Right kidney (tissue), 1 donor: ENCODE results near the gene TMBIM1.
"Not testable (repeated sequence)": the region's sequence is repeated elsewhere in the genome, so short reads cannot be mapped to it uniquely, and the experiment has no call there.

Source experiments
- DNase-seq: peaks from one replicate; pipeline ENCODE4 v3.0.0-alpha.2; 2016

TMBIM1 gene

DNA sequence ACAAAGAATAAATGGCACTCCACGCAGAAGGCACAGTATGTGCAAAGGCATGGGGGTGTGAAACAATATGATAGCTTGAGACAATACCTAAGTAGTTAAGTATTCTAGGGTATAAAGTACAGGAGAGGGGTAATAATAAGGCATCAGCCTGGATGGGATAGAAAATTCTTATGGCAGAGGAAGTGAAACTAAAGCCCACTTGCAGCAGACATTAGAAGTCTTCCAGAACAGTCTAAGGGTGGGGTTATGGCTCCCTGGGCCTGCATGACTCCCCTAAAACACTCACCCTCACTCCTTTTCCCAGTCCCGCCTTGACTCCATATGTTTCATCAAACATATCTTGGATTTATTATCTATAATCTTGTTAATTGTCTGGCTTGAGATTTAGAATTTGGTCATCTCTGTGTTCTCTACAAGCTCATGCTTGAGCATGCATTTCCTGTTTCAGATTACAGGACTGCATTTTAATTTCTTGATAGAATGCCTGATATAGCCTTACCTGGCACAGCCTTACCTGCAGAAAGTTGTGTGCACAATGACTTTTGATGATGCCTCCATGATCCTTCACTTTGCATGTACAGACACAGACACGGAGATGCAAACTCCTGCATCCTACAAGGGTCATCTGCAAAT lies 28.5 kb upstream of the TMBIM1 start:
- no peak for DNase-seq

DNA sequence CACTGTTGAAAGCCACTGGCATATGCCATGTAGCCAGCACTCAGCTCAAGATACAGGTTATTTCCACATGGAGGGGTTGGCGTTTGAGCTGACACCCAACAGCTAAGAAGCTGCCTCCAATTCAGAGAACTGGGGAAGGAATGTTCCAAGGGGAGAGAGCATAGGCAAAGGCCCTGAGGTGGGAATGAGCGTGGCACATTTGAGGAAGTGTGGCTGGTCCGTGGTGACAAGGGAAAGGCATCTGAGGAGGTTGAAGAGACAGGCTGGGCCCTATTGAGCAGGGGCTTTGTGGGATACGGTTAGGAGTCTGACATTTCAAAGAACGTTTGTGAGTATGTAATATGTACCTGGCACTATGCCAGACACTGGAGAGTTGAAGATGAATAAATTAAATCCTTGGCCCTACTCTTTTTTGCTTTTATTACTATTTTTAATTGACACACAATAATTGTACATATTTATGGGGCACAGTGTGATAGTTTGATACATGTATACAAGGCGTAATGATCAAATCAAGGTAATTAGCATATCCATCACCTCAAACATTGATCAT lies 27.6 kb upstream of the TMBIM1 start:
- no peak for DNase-seq

DNA sequence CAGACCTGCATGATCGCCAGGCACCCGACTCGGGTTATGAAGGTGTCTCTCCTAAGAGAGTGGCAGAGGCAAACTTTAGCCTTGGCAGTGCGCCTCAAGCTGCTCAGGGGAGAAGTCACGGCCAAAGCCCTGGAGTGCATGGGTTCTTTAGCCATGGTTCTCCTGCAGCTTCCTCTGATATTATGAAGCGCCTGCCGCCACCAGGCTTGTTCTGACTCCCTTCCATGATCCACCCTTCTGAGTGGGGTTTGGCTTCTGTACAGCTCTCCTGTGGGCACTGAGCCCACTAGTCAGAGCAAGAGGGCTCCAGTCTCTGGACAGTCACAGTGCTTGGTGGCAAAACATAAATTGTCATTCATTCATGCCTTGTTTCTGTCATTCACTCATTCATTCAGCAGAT lies 25.9 kb upstream of the TMBIM1 start:
- no peak for DNase-seq

DNA sequence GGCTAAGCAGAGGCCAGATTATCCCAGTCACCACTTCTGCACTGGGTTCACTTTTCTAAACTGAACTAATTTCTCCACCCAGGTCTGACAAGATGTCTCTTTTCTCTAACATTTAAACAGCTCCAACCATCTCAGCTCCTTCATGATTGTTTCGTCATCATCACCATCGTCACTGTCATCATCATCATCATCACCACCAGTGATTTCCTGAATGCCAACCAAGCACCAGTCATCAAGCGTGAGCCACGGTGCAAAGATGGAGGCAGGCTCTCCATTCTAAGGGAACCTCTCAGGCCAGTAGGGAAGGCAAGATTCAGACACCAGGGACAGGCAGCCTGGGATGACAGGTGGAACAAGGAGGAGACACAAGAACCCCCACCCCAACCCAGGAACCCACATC lies 25.5 kb upstream of the TMBIM1 start:
- no peak for DNase-seq

GRCh38 chr2:218317303-218317630 lies 25.0 kb upstream of the TMBIM1 start:
- DNase-seq = no peak

DNA sequence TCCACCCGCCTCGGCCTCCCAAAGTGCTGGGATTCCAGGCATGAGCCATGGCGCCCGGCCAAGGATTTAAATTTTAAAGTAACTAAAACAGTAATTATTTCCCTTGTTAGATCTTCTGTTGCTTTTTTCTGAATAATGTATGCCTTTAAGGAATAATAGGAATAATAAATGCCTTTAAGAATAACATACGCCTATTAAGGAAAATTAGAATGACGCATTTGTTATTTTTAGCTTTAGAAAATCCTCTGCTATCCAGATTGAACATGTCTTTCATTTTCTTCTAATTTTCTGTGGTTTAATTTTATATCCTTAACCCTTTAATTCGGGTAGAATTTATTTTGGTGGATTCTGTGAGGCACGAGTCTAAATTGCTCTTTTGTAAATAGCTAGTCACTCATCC lies 23.1 kb upstream of the TMBIM1 start:
- DNase-seq = no peak

- not testable (repeated sequence) for DNase-seq
These were observed 22.5 kb upstream of the TMBIM1 start for GRCh38 chr2:218314764-218315163.

DNA sequence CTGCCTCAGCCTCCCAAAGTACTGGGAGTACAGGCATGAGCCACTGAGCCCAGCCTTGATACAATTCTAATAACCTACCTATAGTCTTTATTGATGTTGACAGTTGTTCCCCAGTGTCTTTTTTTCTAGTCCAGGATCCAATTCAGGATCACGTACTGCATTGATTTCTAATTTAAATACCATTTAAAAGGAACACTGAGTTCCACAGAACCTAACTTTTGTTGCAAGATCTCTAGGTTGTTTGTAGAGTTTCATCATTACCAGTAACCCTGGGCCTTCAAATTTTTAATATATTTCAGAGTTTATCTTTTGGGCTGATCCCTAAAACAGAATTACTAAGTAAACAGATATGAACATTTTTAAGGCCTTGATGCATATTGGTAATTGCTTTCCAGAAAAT lies 21.1 kb upstream of the TMBIM1 start:
- no peak for DNase-seq

- DNase-seq = no peak
These were observed 20.0 kb upstream of the TMBIM1 start for GRCh38 chr2:218312267-218312756.

DNA sequence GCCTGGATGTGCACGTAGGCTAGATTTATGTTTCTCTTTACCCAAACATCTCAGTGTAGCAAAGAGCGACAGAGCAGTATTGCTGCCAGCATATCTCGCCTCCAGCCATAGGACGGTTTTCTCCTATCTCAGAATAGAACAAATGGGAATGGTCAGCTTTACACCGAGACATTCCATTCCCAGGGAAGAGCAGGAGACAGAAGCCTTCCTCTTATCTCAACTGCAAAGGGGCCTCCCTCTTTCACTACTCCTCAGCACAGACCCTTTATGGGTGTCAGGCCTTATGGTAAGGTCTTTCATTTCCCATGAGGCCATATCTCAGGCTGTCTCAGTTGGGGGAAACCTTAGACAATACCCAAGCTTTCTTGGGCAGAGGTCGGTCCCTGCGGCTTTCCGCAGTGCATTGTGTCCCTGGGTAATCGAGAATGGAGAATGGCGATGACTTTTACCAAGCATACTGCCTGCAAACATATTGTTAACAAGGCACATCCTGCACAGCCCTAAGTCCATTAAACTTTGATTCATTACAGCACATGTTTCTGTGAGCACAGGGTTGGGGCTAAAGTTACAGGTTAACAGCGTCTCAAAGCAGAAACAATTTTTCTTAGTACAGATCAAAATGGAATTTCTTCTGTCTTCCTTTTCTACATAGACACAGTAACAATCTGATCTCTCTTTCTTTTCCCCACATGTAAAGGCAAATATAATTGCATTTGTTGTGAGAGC lies 19.4 kb upstream of the TMBIM1 start:
- DNase-seq = peak; percentile 50

DNA sequence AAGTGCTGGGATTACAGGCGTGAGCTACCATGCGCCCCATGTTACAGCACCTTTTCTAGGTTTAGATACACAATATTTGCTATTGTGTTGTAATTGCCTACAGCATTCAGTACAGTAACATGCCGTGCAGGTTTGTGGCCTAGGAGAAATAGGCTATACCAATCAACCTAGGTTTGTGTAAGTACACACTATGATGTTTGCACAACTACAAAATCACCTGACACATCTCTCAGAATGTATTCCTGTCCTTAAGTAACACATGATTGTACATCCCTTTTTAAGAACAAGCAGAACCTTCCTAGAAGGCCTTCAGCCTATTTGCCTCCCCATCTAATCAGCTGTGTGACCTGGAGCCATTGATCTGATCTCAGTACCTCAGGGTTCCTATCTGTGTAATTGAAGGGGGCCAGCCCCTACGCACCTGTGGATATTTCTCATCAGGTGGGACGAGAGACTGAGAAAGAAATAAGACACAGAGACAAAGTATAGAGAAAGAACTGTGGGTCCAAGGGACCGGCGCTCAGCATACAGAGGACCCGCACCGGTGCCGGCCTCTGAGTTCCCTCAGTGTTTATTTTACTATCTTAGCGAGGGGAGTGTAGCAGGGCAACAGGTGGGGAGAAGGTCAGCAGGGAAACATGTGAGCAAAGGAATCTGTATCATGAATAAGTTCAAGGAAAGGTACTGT lies 18.7 kb upstream of the TMBIM1 start:
- peak; percentile 44 for DNase-seq

DNA sequence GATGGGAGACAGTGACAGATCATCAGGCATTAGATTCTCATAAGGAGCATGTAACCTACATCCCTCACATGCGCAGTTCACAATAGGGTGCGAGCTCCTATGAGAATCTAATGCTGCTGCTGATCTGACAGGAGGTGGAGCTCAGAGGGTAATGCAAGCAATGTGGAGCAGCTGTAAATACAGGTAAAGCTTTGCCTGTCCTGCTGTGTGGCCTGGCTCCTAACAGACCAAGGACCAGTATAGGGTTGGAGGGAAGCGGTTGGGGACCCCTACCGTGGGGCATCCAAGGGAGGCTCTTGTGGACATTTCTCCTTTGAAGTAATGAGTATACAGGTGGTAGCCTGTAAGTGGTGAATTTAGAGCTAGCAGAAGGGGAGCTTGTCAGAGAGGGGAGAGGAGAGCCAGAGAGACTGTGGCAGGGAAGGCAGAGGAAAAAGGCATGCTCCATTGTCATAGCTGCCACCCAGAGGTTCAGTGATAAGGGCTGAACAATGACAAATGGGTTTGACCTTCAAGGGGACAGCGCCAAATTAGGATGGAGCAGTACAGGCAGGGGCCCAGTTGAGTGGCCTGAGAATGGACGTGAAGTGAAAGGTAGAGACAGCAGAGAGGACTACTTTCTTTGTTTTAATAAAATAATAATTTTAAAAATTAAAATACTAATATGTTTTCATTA lies 15.2 kb upstream of the TMBIM1 start:
- no peak for DNase-seq

DNA sequence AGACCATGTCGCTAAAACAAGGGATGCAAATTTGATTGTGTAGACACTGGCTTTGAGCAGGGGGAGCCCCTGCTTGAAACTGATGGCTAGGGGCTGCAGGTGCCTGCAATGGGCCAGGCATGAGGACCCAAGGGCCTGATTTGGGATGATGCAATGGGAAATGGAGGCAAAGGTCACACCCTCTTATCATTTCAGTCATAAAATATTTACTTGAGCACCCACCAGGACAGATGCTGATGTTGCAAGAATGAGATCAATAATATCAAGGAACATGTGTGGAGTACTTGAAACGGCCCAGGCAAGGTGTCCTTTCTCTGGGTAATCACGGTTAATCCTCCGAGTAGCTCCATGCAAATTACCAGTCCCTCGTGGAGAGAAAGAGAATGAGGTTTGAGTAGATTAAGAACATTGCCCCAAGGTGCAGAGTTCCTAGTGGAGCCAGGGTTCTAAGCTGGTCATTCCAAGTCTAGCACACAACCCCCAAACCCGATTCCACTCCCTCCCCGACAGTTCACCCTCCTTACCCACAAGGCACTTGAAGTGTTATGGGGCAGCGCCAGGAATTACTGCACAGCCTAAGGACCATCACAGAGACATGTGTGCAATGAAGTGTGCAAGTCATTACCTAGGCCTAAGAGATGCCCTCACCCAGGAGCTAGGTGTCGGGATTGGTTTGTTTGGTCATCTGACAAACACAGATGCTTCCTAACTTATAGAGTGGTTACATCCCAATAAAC lies 14.0 kb upstream of the TMBIM1 start:
- no peak for DNase-seq

DNA sequence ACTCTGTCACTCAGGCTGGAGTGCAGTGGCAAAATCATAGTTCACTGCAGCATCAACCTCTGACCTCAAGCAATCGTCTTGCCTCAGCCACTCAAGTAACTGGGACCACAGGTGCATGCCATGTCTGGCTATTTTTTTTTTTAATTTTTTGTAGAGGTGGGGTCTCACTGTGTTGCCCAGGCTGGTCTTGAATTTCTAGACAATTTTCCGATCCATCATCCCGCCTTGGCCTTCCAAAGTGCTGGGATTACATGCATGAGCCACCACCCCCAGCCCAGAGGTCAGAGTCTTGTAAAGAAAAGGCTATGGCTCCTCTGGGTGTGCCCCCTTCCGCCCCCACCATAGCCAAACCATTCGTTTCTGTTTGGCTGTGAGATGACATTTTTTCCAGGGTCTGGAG lies 13.1 kb upstream of the TMBIM1 start:
- no peak for DNase-seq

GRCh38 chr2:218301176-218301819 lies 9.0 kb upstream of the TMBIM1 start:
- DNase-seq = peak; percentile 73

- no peak for DNase-seq
These were observed 7.8 kb upstream of the TMBIM1 start for GRCh38 chr2:218300141-218300540.

DNA sequence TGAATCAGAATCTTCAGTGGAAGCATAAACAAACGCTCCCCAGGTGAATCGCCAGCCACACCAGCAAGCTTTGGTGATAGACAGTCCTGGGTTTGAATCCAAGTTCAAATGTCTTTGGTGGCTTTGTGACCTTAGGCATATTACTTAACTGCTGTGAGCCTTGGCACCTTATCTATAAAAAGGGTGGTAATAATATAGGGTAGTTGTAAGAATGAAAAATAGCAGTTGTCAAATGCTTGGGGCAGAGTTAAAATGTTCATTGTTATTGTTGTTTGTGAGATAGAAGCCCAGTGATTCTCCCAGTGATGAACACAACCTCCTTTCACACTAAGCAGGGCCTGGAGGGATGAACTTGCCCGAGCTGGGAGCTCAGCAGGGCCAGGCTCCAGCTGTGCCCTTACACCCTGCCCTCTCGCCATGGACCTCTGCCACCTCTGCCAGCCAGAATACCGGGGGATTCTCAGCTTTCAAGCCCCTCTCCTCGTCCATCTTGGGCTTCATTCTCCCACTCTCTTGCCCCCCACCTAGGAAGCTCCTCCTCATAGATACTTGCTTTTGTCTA lies 6.1 kb upstream of the TMBIM1 start:
- no peak for DNase-seq

DNA sequence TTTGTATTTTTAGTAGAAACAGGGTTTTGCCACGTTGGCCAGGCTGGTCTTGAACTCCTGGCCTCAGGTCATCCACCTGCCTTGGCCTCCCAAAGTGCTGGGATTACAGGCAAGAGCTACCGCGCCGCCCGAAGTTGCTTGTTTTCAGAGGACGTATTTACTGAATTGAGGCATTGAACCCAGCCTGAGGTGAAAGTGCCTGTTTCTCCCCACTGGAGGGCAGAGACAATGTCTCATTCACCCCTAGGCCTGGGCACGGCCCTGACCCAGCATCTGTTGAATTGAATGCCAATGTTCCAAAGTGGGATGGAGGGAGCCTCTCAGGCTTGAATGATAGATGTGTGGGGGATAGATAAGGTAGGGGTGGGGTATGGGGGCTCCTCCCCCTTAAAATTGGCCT lies 4.5 kb upstream of the TMBIM1 start:
- no peak for DNase-seq

DNA sequence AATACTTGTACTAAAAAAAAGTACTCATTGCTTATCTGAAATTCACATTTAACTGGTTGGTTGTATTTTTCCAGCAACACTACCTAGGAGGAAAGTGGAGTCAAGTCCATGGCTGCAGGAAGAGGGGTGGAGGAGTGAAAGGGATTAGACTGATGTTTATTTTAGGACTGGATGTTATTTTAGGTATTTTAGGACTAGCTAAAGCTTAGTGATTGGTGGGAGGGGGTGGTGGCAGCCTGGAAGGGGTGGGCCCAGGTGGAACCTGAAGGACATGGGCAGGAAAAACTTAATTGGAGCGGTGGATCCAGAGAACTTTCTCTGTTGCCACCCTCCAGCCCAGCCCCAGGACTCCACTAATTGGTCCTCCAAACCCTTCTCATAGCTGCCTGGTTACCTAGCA lies 3.9 kb upstream of the TMBIM1 start:
- no peak for DNase-seq

DNA sequence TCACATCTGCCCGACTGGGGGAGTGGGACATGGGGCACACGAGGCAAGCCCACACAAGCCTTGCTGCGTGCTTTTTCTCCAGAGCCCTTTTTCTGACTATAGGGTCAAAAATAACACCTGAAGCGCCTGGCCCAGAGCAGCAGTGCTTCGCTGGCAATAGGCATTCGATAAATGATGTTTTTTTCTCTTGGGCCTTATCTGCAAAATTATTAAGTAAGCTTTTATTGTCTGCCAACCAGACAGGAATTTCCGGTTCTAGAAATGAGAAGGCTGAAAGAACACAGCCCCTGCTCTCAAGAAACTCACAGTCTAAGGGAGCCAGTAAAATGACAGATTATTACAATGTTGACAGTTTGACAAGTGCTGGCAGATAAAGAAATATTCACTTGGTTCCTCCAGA lies 2.7 kb upstream of the TMBIM1 start:
- peak; percentile 39 for DNase-seq

- no peak for DNase-seq
These were observed 2.2 kb upstream of the TMBIM1 start for GRCh38 chr2:218294430-218295022.
